GM19099 (cell line): Measurements from ENCODE around the gene FGF4.

Experiments used
- POLR2A ChIP-seq: IDR thresholded peaks from 3 replicates; pipeline ENCODE4 v1.6.1; 2011; ENCODE audit warnings: low read depth; ENCODE audit not compliant: insufficient read length; ENCODE audit errors: extremely low read depth

Gene FGF4

DNA sequence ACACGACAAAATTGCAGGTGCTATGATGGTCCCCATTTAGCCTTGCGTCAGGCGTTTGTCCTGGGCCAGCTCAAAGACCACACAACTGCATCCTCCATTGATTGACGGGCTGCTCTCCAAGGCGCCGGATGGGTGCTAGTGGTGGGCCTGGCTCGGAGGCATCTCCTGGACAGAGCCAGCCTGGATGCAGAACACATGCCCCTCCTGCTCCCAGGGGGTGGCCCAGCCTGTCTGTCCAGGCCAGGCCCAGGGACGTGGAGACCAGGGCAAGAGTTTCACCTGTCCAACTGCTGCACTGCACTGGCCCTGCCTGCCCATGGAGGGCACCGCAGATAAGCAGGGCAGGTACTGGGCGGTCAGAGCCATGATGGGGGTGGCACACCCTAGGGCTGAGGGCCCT lies 47.9 kb downstream of the FGF4 start:
- no peak for TF ChIP-seq POLR2A

DNA sequence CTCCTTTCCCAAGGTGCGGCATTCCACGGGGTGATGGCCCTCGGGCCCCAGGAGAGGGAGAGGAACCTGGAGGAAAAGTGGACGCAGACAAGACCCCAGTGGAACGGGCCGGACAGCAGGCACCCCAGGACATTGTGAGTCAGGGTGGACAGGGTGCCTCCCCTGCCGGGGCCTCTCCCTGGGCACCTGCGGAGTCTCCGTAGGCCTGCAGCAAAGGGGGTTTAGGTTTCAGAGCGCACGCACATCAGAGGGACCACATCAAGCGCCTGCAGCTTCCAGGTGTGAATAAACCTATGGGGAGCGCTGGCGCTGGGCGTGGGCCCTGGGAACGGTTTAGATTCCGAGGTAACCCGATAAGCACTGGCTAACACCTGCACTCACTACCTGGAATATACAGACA lies 48.7 kb downstream of the FGF4 start:
- no peak for TF ChIP-seq POLR2A

DNA sequence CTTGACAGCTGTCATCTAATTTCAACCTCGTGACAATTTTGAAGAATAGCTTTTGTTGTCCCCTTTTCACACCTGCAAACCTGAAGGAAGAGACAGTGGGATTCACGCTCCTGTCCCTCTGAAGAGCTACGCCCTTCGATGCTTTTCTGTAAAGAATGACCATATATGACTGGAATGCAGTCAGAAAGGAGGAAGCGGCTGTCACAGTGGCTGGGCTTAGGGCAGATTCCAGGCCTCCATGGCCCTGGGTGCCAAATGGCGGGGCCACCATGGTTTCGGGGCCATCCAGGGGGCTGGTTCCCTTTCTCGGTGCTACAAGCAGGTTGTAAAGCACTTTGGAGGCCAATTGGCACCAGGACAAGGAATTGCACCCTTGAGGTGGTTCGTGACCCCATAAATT lies 49.1 kb downstream of the FGF4 start:
- TF ChIP-seq POLR2A = no peak

DNA sequence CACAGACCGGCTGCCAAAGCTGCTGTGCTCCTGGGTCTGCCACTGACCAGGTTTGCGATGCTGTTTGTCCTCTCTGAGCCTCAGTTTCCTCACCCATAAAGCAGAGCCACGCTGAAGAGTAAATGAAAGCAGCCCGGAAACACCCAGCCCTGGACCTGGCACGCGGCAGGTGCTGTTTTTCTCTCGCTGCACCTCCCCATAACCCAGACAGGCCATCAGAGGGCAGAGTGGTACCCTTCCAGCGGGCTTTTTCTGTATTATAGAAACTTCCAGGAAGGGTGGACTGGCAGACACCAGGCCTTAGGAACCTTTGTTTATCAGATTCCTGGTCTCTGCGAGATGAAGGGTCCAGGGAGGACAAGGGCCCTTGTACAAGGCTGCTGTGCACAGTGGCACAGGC lies 53.4 kb downstream of the FGF4 start:
- TF ChIP-seq POLR2A = no peak

DNA sequence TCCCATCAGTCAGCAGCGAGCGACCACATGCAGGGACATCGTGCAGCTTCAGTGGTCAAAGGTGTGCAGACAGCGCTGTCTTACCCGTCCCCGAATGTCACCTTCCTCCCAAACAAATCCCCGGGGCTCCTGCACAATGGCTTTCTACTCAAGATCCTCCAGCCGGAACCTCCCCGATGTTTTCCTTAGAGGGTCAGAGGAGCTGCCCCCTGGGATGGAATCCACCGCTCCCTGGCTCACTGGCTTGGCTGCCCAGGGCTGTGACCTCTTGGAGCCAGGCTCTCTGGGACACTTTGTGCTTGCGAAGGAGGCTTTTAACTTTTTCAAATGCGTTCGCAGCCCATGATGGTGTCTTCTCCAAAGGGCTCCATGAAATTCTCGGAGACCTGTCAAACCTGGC lies 54.0 kb downstream of the FGF4 start:
- no peak for TF ChIP-seq POLR2A
